Type B pancreatic cell (in vitro differentiated cells): ENCODE measurements around the gene EPHA6. TPM values are rescaled to one million over a fixed set of nuclear protein-coding genes. Genes with fewer than 3 reads are reported as not detected.

Experiments used
- DNase-seq: peaks from one replicate; pipeline ENCODE4 v3.0.0; 2021; ENCODE audit warnings: mixed read lengths; ENCODE audit not compliant: unreplicated experiment; ENCODE audit errors: extremely low spot score
- H3K27ac Mint-ChIP-seq: 2 replicates; pipeline ENCODE4 v1.8.0; 2021; ENCODE audit warnings: mild to moderate bottlenecking, mixed read lengths
- H3K27me3 Mint-ChIP-seq: 2 replicates; pipeline ENCODE4 v1.8.0; 2021; ENCODE audit warnings: mixed read lengths
- H3K36me3 Mint-ChIP-seq: 2 replicates; pipeline ENCODE4 v1.8.0; 2021; ENCODE audit warnings: mixed read lengths
- H3K4me1 Mint-ChIP-seq: one replicate; pipeline ENCODE4 v1.8.0; 2021; ENCODE audit warnings: mixed read lengths; ENCODE audit not compliant: unreplicated experiment
- H3K4me3 Mint-ChIP-seq: 2 replicates; pipeline ENCODE4 v1.8.0; 2021; ENCODE audit warnings: mild to moderate bottlenecking, mixed read lengths
- H3K9me3 Mint-ChIP-seq: 2 replicates; pipeline ENCODE4 v1.8.0; 2021; ENCODE audit warnings: mixed read lengths
- CTCF ChIP-seq: fragments of 200-600 bp; sonication (generic); conservative IDR thresholded peaks from 2 replicates; pipeline ENCODE4 v1.5.0; 2021; ENCODE audit warnings: antibody characterized with exemption, mild to moderate bottlenecking
- total RNA-seq: library from RNA; stranded (reverse); gene quantifications from 2 replicates; pipeline ENCODE4 v1.2.1, GENCODE V29; 2021; ENCODE audit warnings: low replicate concordance

The EPHA6 gene
- total RNA-seq, 1 donor from 2014 or later = 9.9 TPM

- no peak for TF ChIP-seq CTCF
- H3K27ac Mint-ChIP-seq = no peak overlapping the region
- H3K36me3 Mint-ChIP-seq = no peaks in the 10 kb centered on the region
- DNase-seq = no peak
- H3K4me3 Mint-ChIP-seq = no peak overlapping the region
- H3K27me3 Mint-ChIP-seq = no peaks in the 10 kb centered on the region
- peaks cover 3% of the 10 kb centered on the region for H3K9me3 Mint-ChIP-seq
- no peaks in the 10 kb centered on the region for H3K4me1 Mint-ChIP-seq
Observed at GRCh38 chr3:97389936-97390335, 575.5 kb downstream of the EPHA6 start.

- no peak overlapping the region for H3K4me3 Mint-ChIP-seq
- peaks cover 3% of the 10 kb centered on the region for H3K9me3 Mint-ChIP-seq
- H3K36me3 Mint-ChIP-seq = no peaks in the 10 kb centered on the region
- H3K27me3 Mint-ChIP-seq = no peaks in the 10 kb centered on the region
- no peak for TF ChIP-seq CTCF
- no peak for DNase-seq
- no peaks in the 10 kb centered on the region for H3K4me1 Mint-ChIP-seq
- H3K27ac Mint-ChIP-seq = no peak overlapping the region
Observed at GRCh38 chr3:97391167-97391566, 576.8 kb downstream of the EPHA6 start.

- Mint-ChIP-seq H3K4me3 (no peak overlapping the region), H3K27ac (no peak overlapping the region), H3K9me3 (no peaks in the 10 kb centered on the region), H3K4me1 (no peaks in the 10 kb centered on the region), H3K36me3 (no peaks in the 10 kb centered on the region), H3K27me3 (no peaks in the 10 kb centered on the region)
- TF ChIP-seq CTCF = no peak
- no peak for DNase-seq
Observed at GRCh38 chr3:97409612-97410011, 595.2 kb downstream of the EPHA6 start.

GRCh38 chr3:97421565-97421964, 607.2 kb downstream of the EPHA6 start:
- no peak for DNase-seq
- Mint-ChIP-seq H3K4me3 (no peak overlapping the region), H3K27me3 (no peaks in the 10 kb centered on the region), H3K4me1 (no peaks in the 10 kb centered on the region), H3K36me3 (peaks cover 5% of the 10 kb centered on the region), H3K9me3 (no peaks in the 10 kb centered on the region), H3K27ac (no peak overlapping the region)
- TF ChIP-seq CTCF = no peak

- no peak for DNase-seq
- peaks cover 5% of the 10 kb centered on the region for H3K36me3 Mint-ChIP-seq
- no peaks in the 10 kb centered on the region for H3K9me3 Mint-ChIP-seq
- TF ChIP-seq CTCF = no peak
- no peaks in the 10 kb centered on the region for H3K4me1 Mint-ChIP-seq
- H3K4me3 Mint-ChIP-seq = no peak overlapping the region
- no peaks in the 10 kb centered on the region for H3K27me3 Mint-ChIP-seq
- H3K27ac Mint-ChIP-seq = no peak overlapping the region
Observed at GRCh38 chr3:97425002-97425401, 610.6 kb downstream of the EPHA6 start.

GRCh38 chr3:97430601-97431000, 616.2 kb downstream of the EPHA6 start:
- DNase-seq = no peak
- Mint-ChIP-seq H3K4me1 (no peaks in the 10 kb centered on the region), H3K4me3 (no peak overlapping the region), H3K36me3 (peaks cover 5% of the 10 kb centered on the region), H3K27me3 (no peaks in the 10 kb centered on the region), H3K27ac (no peak overlapping the region), H3K9me3 (no peaks in the 10 kb centered on the region)
- TF ChIP-seq CTCF = no peak
